NCI-H2196 treated with DMSO at 0.1 percent for 48 hours (cell line): Measurements from ENCODE around the gene RPS24.
"Not testable (repeated sequence)": the region's sequence is repeated elsewhere in the genome, so short reads cannot be mapped to it uniquely, and the experiment has no call there.

Experiments
- DNase-seq: peaks from one replicate; lab custom pipeline; 2025; ENCODE audit not compliant: unreplicated experiment; lab: John Stamatoyannopoulos, UW

The RPS24 gene

GRCh38 chr10:78047314-78047891, 13.7 kb downstream of the RPS24 start:
- DNase-seq = peak; percentile 10

- DNase-seq = no peak
Observed at GRCh38 chr10:78049851-78050250, 16.2 kb downstream of the RPS24 start.

GRCh38 chr10:78053211-78053868, 19.7 kb downstream of the RPS24 start:
- no peak for DNase-seq

- DNase-seq = no peak
Observed at GRCh38 chr10:78058562-78058961, 24.9 kb downstream of the RPS24 start.

- no peak for DNase-seq
Observed at GRCh38 chr10:78059906-78060702, 26.4 kb downstream of the RPS24 start.

- DNase-seq = no peak
Observed at GRCh38 chr10:78062296-78062695, 28.6 kb downstream of the RPS24 start.

GRCh38 chr10:78063236-78063635, 29.6 kb downstream of the RPS24 start:
- DNase-seq = no peak

GRCh38 chr10:78064919-78065318, 31.3 kb downstream of the RPS24 start:
- not testable (repeated sequence) for DNase-seq

GRCh38 chr10:78065611-78066010, 31.9 kb downstream of the RPS24 start:
- DNase-seq = no peak

- DNase-seq = no peak
Observed at GRCh38 chr10:78066012-78066411, 32.3 kb downstream of the RPS24 start.

- DNase-seq = no peak
Observed at GRCh38 chr10:78066728-78067430, 33.2 kb downstream of the RPS24 start.

GRCh38 chr10:78069151-78069550, 35.5 kb downstream of the RPS24 start:
- DNase-seq = no peak

GRCh38 chr10:78070064-78070463, 36.4 kb downstream of the RPS24 start:
- DNase-seq = not testable (repeated sequence)

GRCh38 chr10:78070726-78071125, 37.1 kb downstream of the RPS24 start:
- DNase-seq = no peak

- no peak for DNase-seq
Observed at GRCh38 chr10:78071140-78071856, 37.6 kb downstream of the RPS24 start.

GRCh38 chr10:78071857-78072179, 38.2 kb downstream of the RPS24 start:
- no peak for DNase-seq

- DNase-seq = no peak
Observed at GRCh38 chr10:78072504-78072903, 38.8 kb downstream of the RPS24 start.

GRCh38 chr10:78075806-78076205, 42.1 kb downstream of the RPS24 start:
- not testable (repeated sequence) for DNase-seq

- DNase-seq = no peak
Observed at GRCh38 chr10:78078539-78079330, 45.1 kb downstream of the RPS24 start.

GRCh38 chr10:78079411-78079810, 45.7 kb downstream of the RPS24 start:
- no peak for DNase-seq
